Calu3 (cell line): ENCODE data around the gene CNTNAP2. TPM values are rescaled to one million over a fixed set of nuclear protein-coding genes. Genes with fewer than 3 reads are reported as not detected.

Experiments
- BruUV-seq: library from RNA; stranded (reverse); fragments of 400-500 nt; replicated peaks from 2 replicates; lab custom pipeline; 2021; lab: Mats Ljungman, UMichigan
- CTCF ChIA-PET: fragments of 300-600 bp; sonication (Branson Sonifier 250); formaldehyde crosslinking; loops from one replicate; lab custom pipeline; 2022; ENCODE audit warnings: antibody characterized with exemption; lab: Charles Lee
- DNase-seq: peaks from one replicate; pipeline ENCODE4 v3.0.0; 2022
- H3K27ac Mint-ChIP-seq: one replicate; pipeline ENCODE4 v1.8.0; 2022; ENCODE audit warnings: mixed read lengths; ENCODE audit not compliant: unreplicated experiment
- H3K27me3 Mint-ChIP-seq: one replicate; pipeline ENCODE4 v1.8.0; 2022; ENCODE audit warnings: mixed read lengths; ENCODE audit not compliant: unreplicated experiment
- H3K36me3 Mint-ChIP-seq: one replicate; pipeline ENCODE4 v1.8.0; 2022; ENCODE audit warnings: mild to moderate bottlenecking, moderate library complexity, mixed read lengths; ENCODE audit not compliant: insufficient read depth, unreplicated experiment
- H3K4me1 Mint-ChIP-seq: one replicate; pipeline ENCODE4 v1.8.0; 2022; ENCODE audit warnings: mild to moderate bottlenecking, low read depth, mixed read lengths; ENCODE audit not compliant: unreplicated experiment
- H3K4me3 Mint-ChIP-seq: one replicate; pipeline ENCODE4 v1.8.0; 2022; ENCODE audit warnings: mild to moderate bottlenecking, low read depth, moderate library complexity, mixed read lengths; ENCODE audit not compliant: unreplicated experiment
- H3K9me3 Mint-ChIP-seq: one replicate; pipeline ENCODE4 v1.8.0; 2022; ENCODE audit warnings: low read depth, mixed read lengths; ENCODE audit not compliant: unreplicated experiment
- CTCF ChIP-seq: fragments of 200-600 bp; IDR thresholded peaks from one replicate; pipeline ENCODE4 v1.8.0; 2022; ENCODE audit warnings: antibody characterized with exemption; ENCODE audit not compliant: unreplicated experiment
- intact Hi-C: fragments of 100-400 bp; cut with micrococcal nuclease; formaldehyde crosslinking; loops from one replicate; pipeline ENCODE4 v1.10.0; 2022; ENCODE audit not compliant: unreplicated experiment
- total RNA-seq: library from RNA; stranded (reverse); gene quantifications from 2 replicates; pipeline ENCODE4 v1.2.3, GENCODE V29; 2022

CNTNAP2 gene
- total RNA-seq, 1 experiment from 2014 or later, result 1.1 TPM

- BruUV-seq, result no TSS peak
- Mint-ChIP-seq H3K36me3 (no peaks in the 10 kb centered on the region), H3K9me3 (peaks cover 9% of the 10 kb centered on the region), H3K27me3 (no peaks in the 10 kb centered on the region), H3K27ac (no peak overlapping the region), H3K4me3 (no peak overlapping the region), H3K4me1 (no peaks in the 10 kb centered on the region)
- intact Hi-C loops, result no loop called here
- DNase-seq, result no peak
- CTCF ChIA-PET, result no interaction called here
- no peak for TF ChIP-seq CTCF
These were observed 2031.9 kb downstream of the CNTNAP2 start for GRCh38 chr7:148148456-148148855.

DNA sequence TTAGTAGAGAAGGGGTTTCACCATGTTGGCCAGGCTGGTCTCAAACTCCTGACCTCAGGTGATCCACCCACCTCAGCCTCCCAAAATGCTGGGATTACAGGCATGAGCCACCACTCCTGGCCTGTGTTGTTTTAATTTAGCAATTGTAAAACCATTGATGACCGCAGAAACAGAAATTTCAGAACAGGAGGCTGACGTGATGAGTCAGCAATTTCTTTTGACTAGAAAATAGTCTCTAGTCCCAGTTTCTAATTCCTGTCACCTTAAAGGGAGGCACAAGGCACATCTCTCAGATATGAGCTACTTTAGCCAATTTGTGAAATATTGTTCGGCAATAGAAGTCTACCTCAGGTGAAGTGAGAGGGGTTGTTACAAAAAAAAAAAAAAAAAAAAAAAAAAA, 2033.1 kb downstream of the CNTNAP2 start:
- BruUV-seq, result no TSS peak
- Mint-ChIP-seq H3K9me3 (peaks cover 11% of the 10 kb centered on the region), H3K36me3 (no peaks in the 10 kb centered on the region), H3K27ac (no peak overlapping the region), H3K4me3 (no peak overlapping the region), H3K27me3 (no peaks in the 10 kb centered on the region), H3K4me1 (no peaks in the 10 kb centered on the region)
- CTCF ChIA-PET, result interaction anchor here (0.7 kb wide), 1 partner anchor 99 kb away, joined by 6 read pairs; no protein-coding TSS in a partner anchor
- DNase-seq, result no peak
- no peak for TF ChIP-seq CTCF
- intact Hi-C loops, result no loop called here

DNA sequence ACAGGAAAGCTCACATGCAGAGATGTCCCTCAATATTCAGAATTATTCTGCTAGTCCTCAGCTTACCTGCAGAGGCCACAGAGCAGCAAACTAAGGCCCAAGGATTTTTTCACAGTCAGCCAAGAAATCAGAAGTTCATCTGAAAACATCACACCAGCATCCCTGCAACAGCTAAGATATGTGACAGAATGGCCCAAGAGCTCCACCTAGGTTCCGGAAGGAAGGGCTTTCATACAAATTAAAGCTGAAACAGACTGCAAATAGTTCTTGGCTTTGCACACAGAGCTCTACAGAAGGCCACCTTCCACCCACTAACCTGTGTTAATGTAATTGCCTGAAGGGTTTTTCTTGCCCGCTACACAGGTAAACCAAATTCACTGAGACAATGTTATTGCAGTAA, 2035.2 kb downstream of the CNTNAP2 start:
- H3K27me3 Mint-ChIP-seq, result no peaks in the 10 kb centered on the region
- no peak overlapping the region for H3K27ac Mint-ChIP-seq
- BruUV-seq, result no TSS peak
- no peak overlapping the region for H3K4me3 Mint-ChIP-seq
- no peak for TF ChIP-seq CTCF
- no peaks in the 10 kb centered on the region for H3K4me1 Mint-ChIP-seq
- H3K36me3 Mint-ChIP-seq, result no peaks in the 10 kb centered on the region
- no peak for DNase-seq
- intact Hi-C loops, result no loop called here
- H3K9me3 Mint-ChIP-seq, result peaks cover 14% of the 10 kb centered on the region
- CTCF ChIA-PET, result no interaction called here

DNA sequence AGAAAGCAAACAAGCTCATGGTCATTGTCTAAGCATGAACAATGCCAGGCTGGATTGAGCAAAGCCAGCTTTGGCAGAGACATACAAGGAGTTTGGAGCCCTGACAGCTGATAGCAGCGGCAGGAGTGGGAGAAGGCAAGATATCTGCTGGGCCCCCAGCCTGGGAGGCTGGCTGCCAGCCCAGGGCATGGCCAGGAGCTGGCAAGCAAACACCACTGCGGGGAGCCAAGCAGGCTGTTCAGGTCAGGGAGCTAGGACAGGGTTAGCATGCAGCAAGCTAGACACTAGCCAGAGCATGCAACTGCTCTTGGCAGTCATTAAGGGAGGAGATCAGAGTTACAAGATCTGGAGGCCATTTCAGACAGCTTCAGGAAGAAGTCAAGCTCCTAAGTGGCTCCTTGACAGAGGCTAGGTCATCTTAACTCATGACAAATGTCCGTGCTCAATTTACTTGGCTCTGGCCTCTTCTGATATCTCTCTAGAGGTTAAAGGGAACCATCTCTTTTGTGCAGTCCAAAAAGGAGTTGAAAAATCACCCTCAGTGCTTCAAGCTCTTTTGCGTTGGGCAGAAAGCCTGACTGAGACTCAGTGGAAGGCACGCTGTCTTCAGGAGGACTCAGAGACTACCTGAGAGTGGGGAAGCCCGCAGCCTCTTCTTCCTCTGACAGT, 2037.1 kb downstream of the CNTNAP2 start:
- intact Hi-C loops, result no loop called here
- no peaks in the 10 kb centered on the region for H3K36me3 Mint-ChIP-seq
- no peaks in the 10 kb centered on the region for H3K4me1 Mint-ChIP-seq
- H3K9me3 Mint-ChIP-seq, result peaks cover 17% of the 10 kb centered on the region
- DNase-seq, result no peak
- H3K27ac Mint-ChIP-seq, result no peak overlapping the region
- CTCF ChIA-PET, result interaction anchor here (0.7 kb wide), 1 partner anchor 16 kb away, joined by 3 read pairs; no protein-coding TSS in a partner anchor
- no TSS peak for BruUV-seq
- H3K27me3 Mint-ChIP-seq, result no peaks in the 10 kb centered on the region
- no peak for TF ChIP-seq CTCF
- H3K4me3 Mint-ChIP-seq, result no peak overlapping the region
